ENCODE results near the gene CCDC158.
A peak's percentile ranks its signal among the peaks of the same experiment; 100 is the strongest.
"Not testable (repeated sequence)": the region's sequence is repeated elsewhere in the genome, so short reads cannot be mapped to it uniquely, and the experiment has no call there.

The CCDC158 gene

GRCh38 chr4:76420762-76421581 is at the start of gene CCDC158:
TSS of gene CCDC158 (minus strand) at chr4:76421141. CDS start at chr4:76403207, 17,934 bp downstream.
- no peaks in the 10 kb centered on the region for H3K4me1 ChIP-seq
- H3K36me3 ChIP-seq (replicated peaks), result no peaks in the 10 kb centered on the region
- H3K27me3 ChIP-seq (ENCODE audit: low read depth), result no peaks in the 10 kb centered on the region
- H3K9me3 ChIP-seq, result no peaks in the 10 kb centered on the region
- DNase-seq (ENCODE audit: low spot score in 2 of 2), result no peak
- H3K4me3 ChIP-seq, result no peak within 1 kb of the TSS
- in situ Hi-C loops (cut with MboI; ENCODE audit: low sequenced_read_pairs), result no loop called here

DNA sequence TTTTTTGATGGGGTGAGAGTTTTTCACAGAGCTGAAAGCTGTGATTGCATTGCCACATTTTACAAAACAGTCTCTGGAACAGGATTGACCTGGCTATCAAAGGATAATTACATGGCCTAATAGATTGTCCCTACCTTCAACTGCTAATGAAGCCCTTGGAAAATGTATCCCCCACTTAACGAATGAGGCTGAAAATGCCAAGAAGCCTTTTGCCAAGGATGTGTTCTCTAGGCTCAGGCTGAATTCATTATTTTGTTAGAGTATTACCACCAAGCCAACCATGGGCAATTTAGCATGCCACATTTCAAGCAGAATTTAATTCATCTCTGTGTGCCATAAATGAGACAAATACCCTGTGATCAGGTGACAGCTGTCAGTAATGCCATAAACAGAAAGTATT is 49.6 kb upstream of the CCDC158 start:
- peaks cover 2% of the 10 kb centered on the region; the same call in 1 of the 2 replicates for H3K9me3 ChIP-seq
- H3K36me3 ChIP-seq (replicated peaks), result no peaks in the 10 kb centered on the region
- no peak overlapping the region for H3K4me3 ChIP-seq
- no peaks in the 10 kb centered on the region for H3K27me3 ChIP-seq (ENCODE audit: low read depth)
- H3K4me1 ChIP-seq, result peaks cover 7% of the 10 kb centered on the region
- in situ Hi-C loops (cut with MboI; ENCODE audit: low sequenced_read_pairs), result no loop called here
- DNase-seq (ENCODE audit: low spot score in 2 of 2), result no peak

GRCh38 chr4:76470064-76470463 is 49.1 kb upstream of the CCDC158 start:
- no peaks in the 10 kb centered on the region for H3K36me3 ChIP-seq (replicated peaks)
- peaks cover 2% of the 10 kb centered on the region; the same call in 1 of the 2 replicates for H3K4me1 ChIP-seq
- H3K9me3 ChIP-seq, result peaks cover 2% of the 10 kb centered on the region; the same call in 1 of the 2 replicates
- in situ Hi-C loops (cut with MboI; ENCODE audit: low sequenced_read_pairs), result no loop called here
- H3K4me3 ChIP-seq, result no peak overlapping the region
- DNase-seq (ENCODE audit: low spot score in 2 of 2), result no peak
- H3K27me3 ChIP-seq (ENCODE audit: low read depth), result no peaks in the 10 kb centered on the region

- DNase-seq (ENCODE audit: low spot score in 2 of 2), result no peak
- H3K27me3 ChIP-seq (ENCODE audit: low read depth), result no peaks in the 10 kb centered on the region
- H3K36me3 ChIP-seq (replicated peaks), result no peaks in the 10 kb centered on the region; the same call in 1 of the 2 replicates
- in situ Hi-C loops (cut with MboI; ENCODE audit: low sequenced_read_pairs), result no loop called here
- H3K9me3 ChIP-seq, result peaks cover 13% of the 10 kb centered on the region
- H3K4me3 ChIP-seq, result no peak overlapping the region
- peaks cover 17% of the 10 kb centered on the region for H3K4me1 ChIP-seq
Measured at GRCh38 chr4:76463568-76463967, 42.6 kb upstream of the CCDC158 start.

DNA sequence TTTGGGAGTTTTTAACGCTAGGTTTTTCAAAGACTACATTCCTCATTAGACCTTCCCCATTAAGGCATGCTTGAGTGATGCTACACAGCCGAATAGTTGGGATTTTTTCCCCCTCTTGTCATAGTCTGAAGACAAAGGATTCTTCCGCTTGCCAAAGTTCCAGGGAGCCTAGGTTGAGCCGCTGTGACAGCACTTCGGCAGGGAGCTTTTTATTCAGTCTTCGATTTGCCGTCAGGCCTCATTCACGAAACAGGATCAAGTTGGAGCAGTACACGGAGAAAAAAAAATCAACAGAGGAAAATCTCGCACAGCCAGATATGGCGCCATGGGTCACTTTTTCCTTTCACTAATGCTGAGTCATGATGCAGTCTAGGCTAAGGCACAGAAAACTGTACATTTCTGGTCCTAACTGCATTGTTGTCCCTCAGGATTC is 38.4 kb upstream of the CCDC158 start:
- H3K4me1 ChIP-seq, result peaks cover 55% of the 10 kb centered on the region
- peak; percentile 77 to 92 for DNase-seq (ENCODE audit: low spot score in 2 of 2)
- no peaks in the 10 kb centered on the region for H3K27me3 ChIP-seq (ENCODE audit: low read depth)
- peak overlapping the region; percentile 2; the same call in 1 of the 2 replicates for H3K4me3 ChIP-seq
- in situ Hi-C loops (cut with MboI; ENCODE audit: low sequenced_read_pairs), result no loop called here
- H3K9me3 ChIP-seq, result peaks cover 9% of the 10 kb centered on the region
- H3K36me3 ChIP-seq (replicated peaks), result no peaks in the 10 kb centered on the region; the same call in 1 of the 2 replicates

DNA sequence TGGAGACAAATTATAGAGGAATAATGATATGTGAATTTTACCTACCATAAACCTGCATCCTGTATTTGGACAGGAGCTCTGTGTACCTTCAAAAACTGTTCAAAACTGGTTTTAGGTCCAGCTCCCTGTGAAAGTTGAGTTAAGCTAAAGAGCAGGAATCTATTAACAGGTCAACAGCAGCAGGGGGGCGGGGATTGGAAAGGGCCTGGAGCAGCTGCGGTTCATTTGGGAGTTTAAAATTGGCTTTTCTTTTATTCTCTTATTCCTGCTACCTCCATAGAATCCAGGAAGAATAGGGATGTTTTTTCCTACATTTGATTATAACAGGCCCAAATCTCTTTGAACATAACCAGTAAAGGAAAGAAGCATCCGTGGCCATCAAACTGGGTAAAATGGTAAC is 37.9 kb upstream of the CCDC158 start:
- peaks cover 4% of the 10 kb centered on the region for H3K9me3 ChIP-seq
- in situ Hi-C loops (cut with MboI; ENCODE audit: low sequenced_read_pairs), result no loop called here
- H3K4me3 ChIP-seq, result no peak overlapping the region
- no peaks in the 10 kb centered on the region for H3K27me3 ChIP-seq (ENCODE audit: low read depth)
- H3K4me1 ChIP-seq, result peaks cover 56% of the 10 kb centered on the region
- DNase-seq (ENCODE audit: low spot score in 2 of 2), result peak in 1 of 2 experiments; percentile 85
- H3K36me3 ChIP-seq (replicated peaks), result no peaks in the 10 kb centered on the region; the same call in 1 of the 2 replicates

DNA sequence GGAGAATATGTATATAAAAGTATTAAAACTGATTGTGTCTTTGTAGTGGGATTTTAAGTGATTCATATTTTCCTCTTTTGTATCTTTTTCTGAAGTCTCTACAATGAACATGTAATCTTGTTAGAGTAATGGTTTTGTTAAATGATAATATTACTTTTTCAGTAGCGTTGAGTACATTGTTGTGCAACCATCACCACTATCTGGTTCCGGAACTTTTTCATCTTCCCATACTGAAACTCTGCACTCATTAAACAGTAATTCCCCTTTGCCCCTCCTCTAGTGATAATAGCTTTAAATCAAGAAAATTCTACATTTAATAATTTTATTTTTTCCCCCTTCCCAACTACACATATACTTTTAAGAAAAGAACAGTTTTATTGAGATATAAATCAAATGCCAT is 37.4 kb upstream of the CCDC158 start:
- Histone ChIP-seq H3K9me3 (no peaks in the 10 kb centered on the region; the same call in 1 of the 2 replicates), H3K4me1 (peaks cover 56% of the 10 kb centered on the region), H3K27me3 (ENCODE audit: low read depth) (no peaks in the 10 kb centered on the region), H3K4me3 (no peak overlapping the region), H3K36me3 (replicated peaks) (no peaks in the 10 kb centered on the region; the same call in 1 of the 2 replicates)
- in situ Hi-C loops (cut with MboI; ENCODE audit: low sequenced_read_pairs), result no loop called here
- no peak for DNase-seq (ENCODE audit: low spot score in 2 of 2)

GRCh38 chr4:76457885-76458284 is 36.9 kb upstream of the CCDC158 start:
- no peaks in the 10 kb centered on the region; the same call in 1 of the 2 replicates for H3K9me3 ChIP-seq
- DNase-seq (ENCODE audit: low spot score in 2 of 2), result peak in 1 of 2 experiments; percentile 63

GRCh38 chr4:76454073-76454472 is 33.1 kb upstream of the CCDC158 start:
- H3K36me3 ChIP-seq (replicated peaks); H3K9me3 ChIP-seq; H3K27me3 ChIP-seq (ENCODE audit: low read depth); H3K4me3 ChIP-seq; DNase-seq (ENCODE audit: low spot score in 2 of 2); in situ Hi-C loops (cut with MboI; ENCODE audit: low sequenced_read_pairs): not testable (repeated sequence)
- peaks cover 77% of the 10 kb centered on the region for H3K4me1 ChIP-seq

More at GRCh38 chr4:76457885-76458284, 36.9 kb upstream of the CCDC158 start:
- in situ Hi-C loops (cut with MboI; ENCODE audit: low sequenced_read_pairs), result no loop called here
- H3K27me3 ChIP-seq (ENCODE audit: low read depth), result no peaks in the 10 kb centered on the region
- H3K4me3 ChIP-seq, result no peak overlapping the region
- H3K36me3 ChIP-seq (replicated peaks), result no peaks in the 10 kb centered on the region; the same call in 1 of the 2 replicates
- H3K4me1 ChIP-seq, result peaks cover 56% of the 10 kb centered on the region

- no peaks in the 10 kb centered on the region for H3K36me3 ChIP-seq (replicated peaks)
- H3K4me3 ChIP-seq, result no peak overlapping the region
- in situ Hi-C loops (cut with MboI; ENCODE audit: low sequenced_read_pairs), result no loop called here
- H3K9me3 ChIP-seq, result no peaks in the 10 kb centered on the region
- no peak for DNase-seq (ENCODE audit: low spot score in 2 of 2)
- H3K27me3 ChIP-seq (ENCODE audit: low read depth), result no peaks in the 10 kb centered on the region
- peaks cover 75% of the 10 kb centered on the region for H3K4me1 ChIP-seq
Measured at GRCh38 chr4:76453232-76453631, 32.3 kb upstream of the CCDC158 start.

DNA sequence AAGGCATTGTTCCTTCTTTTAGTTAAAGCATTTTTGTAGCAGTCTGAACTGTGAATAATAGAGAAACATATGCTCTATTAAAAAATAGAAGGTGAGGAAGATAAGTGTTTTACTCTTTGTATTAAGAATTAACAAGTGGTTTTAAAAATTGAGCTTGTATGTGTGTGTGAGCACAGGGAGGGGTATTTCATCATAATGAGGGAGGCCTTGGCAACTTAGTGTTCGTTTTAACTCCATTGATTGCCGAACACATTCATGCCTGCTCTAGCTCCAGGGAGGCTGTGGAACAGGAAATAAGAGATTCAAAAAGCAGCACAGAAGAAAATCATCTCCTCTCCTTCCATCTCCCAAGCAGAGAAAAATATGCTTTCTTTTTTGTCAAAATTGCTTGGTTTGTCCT is 28.9 kb upstream of the CCDC158 start:
- H3K36me3 ChIP-seq (replicated peaks), result 0 out of 2 replicates have a peak, but pooled peaks cover 3% of the 10 kb centered on the region
- H3K4me1 ChIP-seq, result peaks cover 63% of the 10 kb centered on the region
- H3K27me3 ChIP-seq (ENCODE audit: low read depth), result no peaks in the 10 kb centered on the region
- in situ Hi-C loops (cut with MboI; ENCODE audit: low sequenced_read_pairs), result no loop called here
- no peak overlapping the region for H3K4me3 ChIP-seq
- DNase-seq (ENCODE audit: low spot score in 2 of 2), result no peak
- no peaks in the 10 kb centered on the region for H3K9me3 ChIP-seq

DNA sequence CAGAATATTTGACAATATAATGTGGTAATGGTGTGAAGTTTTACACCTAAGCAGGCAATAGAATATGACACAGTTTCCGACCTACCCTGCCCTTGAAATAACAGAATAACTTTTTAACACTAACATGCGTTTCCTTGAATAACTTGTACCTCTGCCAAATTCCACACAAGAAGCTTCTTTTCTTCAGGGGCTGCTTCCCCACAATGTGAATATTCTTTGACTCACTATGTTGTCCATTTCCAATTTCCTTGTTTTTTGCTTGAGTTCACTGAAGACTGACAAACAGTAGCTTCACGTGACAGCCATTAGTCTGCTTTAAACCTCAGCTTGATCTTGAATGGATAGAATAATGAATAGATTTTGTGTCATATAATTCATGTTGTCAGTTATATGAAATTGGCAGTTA is 28.4 kb upstream of the CCDC158 start:
- Histone ChIP-seq H3K9me3 (no peaks in the 10 kb centered on the region), H3K4me1 (peaks cover 59% of the 10 kb centered on the region), H3K4me3 (no peak overlapping the region), H3K36me3 (replicated peaks) (0 out of 2 replicates have a peak, but pooled peaks cover 3% of the 10 kb centered on the region), H3K27me3 (ENCODE audit: low read depth) (no peaks in the 10 kb centered on the region)
- in situ Hi-C loops (cut with MboI; ENCODE audit: low sequenced_read_pairs), result no loop called here
- no peak for DNase-seq (ENCODE audit: low spot score in 2 of 2)

DNA sequence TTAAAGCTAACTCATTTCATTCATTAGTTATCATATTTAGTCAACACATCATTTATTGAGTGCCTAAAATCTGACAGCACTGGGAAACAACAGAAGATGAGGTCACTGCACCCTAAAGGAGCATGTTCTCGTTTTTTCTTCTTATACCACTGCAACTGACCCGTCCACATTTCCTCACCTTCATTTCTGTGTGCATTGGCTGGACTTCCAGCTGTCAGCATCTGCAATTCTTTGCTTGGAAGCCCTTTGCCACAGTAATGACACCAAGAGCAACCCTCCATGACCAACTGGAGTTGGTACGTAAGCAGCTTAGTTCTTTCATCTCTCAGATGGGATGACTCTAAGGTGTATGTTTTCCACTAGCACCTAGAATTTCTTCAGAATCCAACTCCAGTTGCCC is 27.3 kb upstream of the CCDC158 start:
- peaks cover 56% of the 10 kb centered on the region for H3K4me1 ChIP-seq
- in situ Hi-C loops (cut with MboI; ENCODE audit: low sequenced_read_pairs), result no loop called here
- no peak for DNase-seq (ENCODE audit: low spot score in 2 of 2)
- no peaks in the 10 kb centered on the region for H3K9me3 ChIP-seq
- H3K36me3 ChIP-seq (replicated peaks), result 0 out of 2 replicates have a peak, but pooled peaks cover 3% of the 10 kb centered on the region
- H3K4me3 ChIP-seq, result no peak overlapping the region
- no peaks in the 10 kb centered on the region for H3K27me3 ChIP-seq (ENCODE audit: low read depth)

GRCh38 chr4:76447393-76447851 is 26.5 kb upstream of the CCDC158 start:
- in situ Hi-C loops (cut with MboI; ENCODE audit: low sequenced_read_pairs), result no loop called here
- Histone ChIP-seq H3K4me3 (no peak overlapping the region), H3K4me1 (peaks cover 58% of the 10 kb centered on the region), H3K9me3 (no peaks in the 10 kb centered on the region), H3K36me3 (replicated peaks) (0 out of 2 replicates have a peak, but pooled peaks cover 3% of the 10 kb centered on the region), H3K27me3 (ENCODE audit: low read depth) (no peaks in the 10 kb centered on the region)
- no peak for DNase-seq (ENCODE audit: low spot score in 2 of 2)
